ENCODE measurements around the gene FSIP1. TPM values are rescaled to one million over a fixed set of nuclear protein-coding genes. Genes with fewer than 3 reads are reported as not detected.

The FSIP1 gene
- total RNA-seq, 4 donors from 2014 or later, result 0.83 to 4.6 (median 1.4) TPM

DNA sequence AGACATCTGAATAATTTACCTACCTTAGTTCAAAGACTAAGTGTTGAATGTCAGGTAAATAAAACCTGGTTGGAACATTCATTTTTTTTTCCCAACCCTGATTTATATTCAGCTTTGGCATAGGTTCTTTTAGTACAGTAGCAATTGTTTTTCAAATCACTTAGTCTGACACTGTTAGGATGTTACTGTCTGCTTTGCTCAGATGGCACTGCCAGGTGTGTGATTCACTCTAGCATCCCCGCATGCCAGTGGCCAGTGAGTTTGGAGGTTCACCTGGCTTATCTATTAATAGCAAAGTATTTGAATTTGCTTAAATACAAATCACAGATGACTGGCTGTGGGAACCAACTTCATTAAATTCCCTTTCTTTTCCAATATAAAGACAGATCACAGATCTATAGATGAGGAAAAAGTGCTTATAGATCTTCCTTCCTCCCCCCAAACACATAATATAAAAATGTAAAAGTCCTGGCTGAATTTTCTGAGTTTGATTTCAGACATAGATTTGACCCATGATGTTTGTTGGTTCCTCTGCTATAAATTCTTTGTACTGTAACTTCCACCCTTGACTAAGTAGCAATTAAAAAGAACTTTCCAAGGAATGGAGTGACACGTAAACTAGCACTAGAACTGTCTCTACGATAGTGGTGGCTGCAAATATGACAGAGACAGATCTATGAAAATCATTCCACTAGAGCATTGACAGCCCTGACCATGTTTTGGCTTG lies 197.8 kb downstream of the FSIP1 start:
- H3K4me3 ChIP-seq, result peak overlapping the region; percentile 61 to 90 (median 77)
- peaks cover 0 to 3% (median 0%) of the 10 kb centered on the region in 4 donors for H3K27me3 ChIP-seq
- peaks cover 35 to 88% (median 85%) of the 10 kb centered on the region in 4 donors for H3K4me1 ChIP-seq
- H3K36me3 ChIP-seq, result peaks cover 42 to 81% (median 77%) of the 10 kb centered on the region in 4 donors
- H3K9me3 ChIP-seq, result peaks cover 0 to 3% (median 0%) of the 10 kb centered on the region in 4 donors
- TF ChIP-seq POLR2AphosphoS5 (IDR thresholded peaks at IDR 0.05) (no peak), POLR2A (IDR thresholded peaks at IDR 0.05; ENCODE audit: low read depth) (peak; percentile 28)
- 35% methylated on average over 3 of the region's 3 CpGs for WGBS
- intact Hi-C loops (cut with DNase I), result loop anchor here (5.0 to 10.0 kb wide), 3 partner anchors 97 to 880 kb away; no protein-coding TSS in a partner anchor
- peak; percentile 31 for DNase-seq (ENCODE audit: extremely low spot score)
- H3K27ac ChIP-seq (replicated peaks in 1 of 4), result peak overlapping the region; percentile 87 to 96 (median 94)

- 59% methylated on average over 7 of the region's 7 CpGs for WGBS
- H3K9me3 ChIP-seq, result peaks cover 0 to 3% (median 0%) of the 10 kb centered on the region in 4 donors
- H3K4me1 ChIP-seq, result peaks cover 41 to 88% (median 82%) of the 10 kb centered on the region in 4 donors
- H3K27ac ChIP-seq (replicated peaks in 1 of 4), result peak overlapping the region; percentile 87 to 96 (median 94)
- peak overlapping the region; percentile 61 to 90 (median 77) for H3K4me3 ChIP-seq
- no peak for TF ChIP-seq EP300 (IDR thresholded peaks at IDR 0.05)
- peak in 1 of 2 donors; percentile 38 for TF ChIP-seq POLR2AphosphoS5 (IDR thresholded peaks at IDR 0.05)
- TF ChIP-seq, protein P1, sequence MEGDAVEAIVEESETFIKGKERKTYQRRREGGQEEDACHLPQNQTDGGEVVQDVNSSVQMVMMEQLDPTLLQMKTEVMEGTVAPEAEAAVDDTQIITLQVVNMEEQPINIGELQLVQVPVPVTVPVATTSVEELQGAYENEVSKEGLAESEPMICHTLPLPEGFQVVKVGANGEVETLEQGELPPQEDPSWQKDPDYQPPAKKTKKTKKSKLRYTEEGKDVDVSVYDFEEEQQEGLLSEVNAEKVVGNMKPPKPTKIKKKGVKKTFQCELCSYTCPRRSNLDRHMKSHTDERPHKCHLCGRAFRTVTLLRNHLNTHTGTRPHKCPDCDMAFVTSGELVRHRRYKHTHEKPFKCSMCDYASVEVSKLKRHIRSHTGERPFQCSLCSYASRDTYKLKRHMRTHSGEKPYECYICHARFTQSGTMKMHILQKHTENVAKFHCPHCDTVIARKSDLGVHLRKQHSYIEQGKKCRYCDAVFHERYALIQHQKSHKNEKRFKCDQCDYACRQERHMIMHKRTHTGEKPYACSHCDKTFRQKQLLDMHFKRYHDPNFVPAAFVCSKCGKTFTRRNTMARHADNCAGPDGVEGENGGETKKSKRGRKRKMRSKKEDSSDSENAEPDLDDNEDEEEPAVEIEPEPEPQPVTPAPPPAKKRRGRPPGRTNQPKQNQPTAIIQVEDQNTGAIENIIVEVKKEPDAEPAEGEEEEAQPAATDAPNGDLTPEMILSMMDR (IDR thresholded peaks at IDR 0.05), result no peak
- no peak for TF ChIP-seq POLR2A (IDR thresholded peaks at IDR 0.05; ENCODE audit: low read depth)
- H3K27me3 ChIP-seq, result peaks cover 0 to 3% (median 0%) of the 10 kb centered on the region in 4 donors
- DNase-seq (ENCODE audit: extremely low spot score), result no peak
- peaks cover 37 to 76% (median 72%) of the 10 kb centered on the region in 4 donors for H3K36me3 ChIP-seq
- intact Hi-C loops (cut with DNase I), result loop anchor here (5.0 to 10.0 kb wide), 3 partner anchors 98 to 879 kb away; no protein-coding TSS in a partner anchor
Measured at GRCh38 chr15:39584266-39584659, 198.4 kb downstream of the FSIP1 start.

DNA sequence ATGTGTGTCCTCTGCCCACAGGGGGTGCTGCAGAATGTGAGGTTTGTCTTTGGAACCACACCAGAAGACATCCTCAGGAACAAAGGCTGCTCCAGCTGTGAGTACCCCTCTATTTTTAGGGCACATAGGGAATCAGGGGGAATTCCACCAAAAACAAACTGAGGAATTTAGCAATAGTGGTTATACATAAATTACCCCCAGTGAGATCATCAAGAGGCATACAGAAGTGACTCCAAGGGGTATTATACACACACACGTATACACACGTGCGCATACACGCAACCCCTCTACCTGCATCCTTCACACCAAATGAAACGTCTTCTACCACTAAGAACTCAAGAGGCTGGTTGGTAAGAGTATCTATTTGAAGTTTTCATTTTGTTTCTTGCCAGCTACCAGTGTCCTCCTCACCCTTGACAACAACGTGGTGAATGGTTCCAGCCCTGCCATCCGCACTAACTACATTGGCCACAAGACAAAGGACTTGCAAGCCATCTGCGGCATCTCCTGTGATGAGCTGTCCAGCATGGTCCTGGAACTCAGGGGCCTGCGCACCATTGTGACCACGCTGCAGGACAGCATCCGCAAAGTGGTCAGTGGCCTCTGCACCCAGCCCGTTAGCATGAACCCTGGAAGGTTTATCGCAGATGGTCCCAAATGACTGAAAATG lies 198.9 kb downstream of the FSIP1 start:
- TF ChIP-seq EP300 (IDR thresholded peaks at IDR 0.05) (no peak), POLR2AphosphoS5 (IDR thresholded peaks at IDR 0.05) (peak in 1 of 2 donors; percentile 79), POLR2A (IDR thresholded peaks at IDR 0.05; ENCODE audit: low read depth) (no peak)
- TF ChIP-seq, protein P1 (IDR thresholded peaks at IDR 0.05), result peak; percentile 36 to 62 (median 54)
- Histone ChIP-seq H3K9me3 (peaks cover 0 to 3% (median 0%) of the 10 kb centered on the region in 4 donors), H3K36me3 (peaks cover 31 to 70% (median 66%) of the 10 kb centered on the region in 4 donors), H3K27ac (replicated peaks in 1 of 4) (peak overlapping the region; percentile 87 to 96 (median 94)), H3K4me3 (peak overlapping the region; percentile 61 to 90 (median 77)), H3K4me1 (peaks cover 46 to 88% (median 82%) of the 10 kb centered on the region in 4 donors), H3K27me3 (peaks cover 0 to 3% (median 0%) of the 10 kb centered on the region in 4 donors)
- WGBS, result 46% methylated on average over 9 of the region's 13 CpGs
- intact Hi-C loops (cut with DNase I), result loop anchor here (5.0 to 10.0 kb wide), 3 partner anchors 99 to 879 kb away; no protein-coding TSS in a partner anchor
- no peak for DNase-seq (ENCODE audit: extremely low spot score)

DNA sequence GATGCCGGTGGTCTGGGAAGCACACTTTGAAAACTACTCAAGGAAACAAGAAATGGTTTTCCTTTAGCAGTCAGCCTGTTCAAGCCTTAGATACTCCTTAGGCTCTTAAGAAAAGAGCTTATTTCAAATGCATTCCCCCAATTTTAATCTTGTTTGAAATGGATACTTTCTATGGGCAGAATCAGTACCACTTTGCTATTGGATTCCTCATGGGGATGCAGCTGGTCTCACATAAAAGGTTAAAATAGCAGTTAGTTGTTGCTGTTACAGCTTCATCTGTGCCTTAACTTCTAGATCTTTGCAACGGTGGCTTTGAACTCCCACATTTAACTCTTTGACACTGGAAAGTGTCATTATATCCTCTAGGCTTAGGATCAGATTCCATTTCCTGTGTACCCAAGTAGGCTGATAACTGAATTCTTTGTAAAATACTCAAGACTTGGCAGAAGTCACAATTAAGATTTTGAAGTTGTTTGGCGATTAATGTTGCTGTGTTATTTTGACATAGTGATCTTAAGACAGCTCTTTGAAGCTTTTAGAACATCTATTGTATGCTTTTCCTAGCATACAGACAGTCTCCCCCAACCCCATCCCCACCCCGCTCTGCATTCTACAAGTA lies 199.6 kb downstream of the FSIP1 start:
- Histone ChIP-seq H3K4me1 (peaks cover 46 to 88% (median 82%) of the 10 kb centered on the region in 4 donors), H3K27ac (replicated peaks in 1 of 4) (peak overlapping the region; percentile 87 to 96 (median 94)), H3K4me3 (peak overlapping the region; percentile 61 to 90 (median 77)), H3K27me3 (peaks cover 0 to 3% (median 0%) of the 10 kb centered on the region in 4 donors), H3K36me3 (peaks cover 25 to 64% (median 60%) of the 10 kb centered on the region in 4 donors), H3K9me3 (peaks cover 0 to 3% (median 0%) of the 10 kb centered on the region in 4 donors)
- intact Hi-C loops (cut with DNase I), result loop anchor here (5.0 to 10.0 kb wide), 3 partner anchors 99 to 878 kb away; no protein-coding TSS in a partner anchor
- TF ChIP-seq POLR2A (IDR thresholded peaks at IDR 0.05; ENCODE audit: low read depth), result peak; percentile 13
- TF ChIP-seq, protein P1 (IDR thresholded peaks at IDR 0.05), result no peak
- WGBS, result 47% methylated on average over 4 of the region's 4 CpGs
- no peak for DNase-seq (ENCODE audit: extremely low spot score)
